Measurements from ENCODE around the gene ADAMTS14.

- no peak for TF ChIP-seq CTCF (IDR thresholded peaks at IDR 0.05; ENCODE audit: low read depth, low read length)
- TF ChIP-seq POLR2A (IDR thresholded peaks at IDR 0.05; ENCODE audit: extremely low read depth, insufficient read length): no peak
These were observed 19.8 kb downstream of the ADAMTS14 start for GRCh38 chr10:70692043-70692603.

Data from NB4 (cell line).